ENCODE results near the gene NDST4. TPM values are rescaled to one million over a fixed set of nuclear protein-coding genes. Genes with fewer than 3 reads are reported as not detected.

NDST4 gene
- total RNA-seq, 1 donor from 2014 or later: not detected

- H3K9me3 ChIP-seq: no peaks in the 10 kb centered on the region
- no peaks in the 10 kb centered on the region for H3K4me1 ChIP-seq
- TF ChIP-seq CTCF (IDR thresholded peaks at IDR 0.05): no peak
- no peak overlapping the region for H3K27ac ChIP-seq
- no peaks in the 10 kb centered on the region for H3K27me3 ChIP-seq (ENCODE audit: low read depth)
- no peak overlapping the region for H3K4me3 ChIP-seq
- intact Hi-C loops (cut with DNase I): no loop called here
- H3K36me3 ChIP-seq: no peaks in the 10 kb centered on the region
- DNase-seq (no peak), ATAC-seq (no peak)
Measured at GRCh38 chr4:115107411-115107810, 6.0 kb downstream of the NDST4 start.

- ATAC-seq (no peak), DNase-seq (no peak)
- TF ChIP-seq CTCF (IDR thresholded peaks at IDR 0.05): no peak
- Histone ChIP-seq H3K27me3 (ENCODE audit: low read depth) (no peaks in the 10 kb centered on the region), H3K9me3 (no peaks in the 10 kb centered on the region), H3K4me1 (no peaks in the 10 kb centered on the region), H3K36me3 (no peaks in the 10 kb centered on the region), H3K4me3 (no peak overlapping the region), H3K27ac (no peak overlapping the region)
- intact Hi-C loops (cut with DNase I): no loop called here
Measured at GRCh38 chr4:115101675-115102074, 11.7 kb downstream of the NDST4 start.

GRCh38 chr4:115090483-115091075 is 22.8 kb downstream of the NDST4 start:
- TF ChIP-seq CTCF (IDR thresholded peaks at IDR 0.05): peak; percentile 50
- Histone ChIP-seq H3K27me3 (ENCODE audit: low read depth) (no peaks in the 10 kb centered on the region), H3K4me1 (no peaks in the 10 kb centered on the region), H3K4me3 (no peak overlapping the region), H3K27ac (no peak overlapping the region), H3K9me3 (no peaks in the 10 kb centered on the region), H3K36me3 (no peaks in the 10 kb centered on the region)
- ATAC-seq: no peak
- intact Hi-C loops (cut with DNase I): no loop called here
- DNase-seq: no peak

- H3K36me3 ChIP-seq: no peaks in the 10 kb centered on the region
- no peak for TF ChIP-seq CTCF (IDR thresholded peaks at IDR 0.05)
- ATAC-seq (no peak), DNase-seq (no peak)
- H3K27ac ChIP-seq: no peak overlapping the region
- H3K4me3 ChIP-seq: no peak overlapping the region
- intact Hi-C loops (cut with DNase I): no loop called here
- no peaks in the 10 kb centered on the region for H3K9me3 ChIP-seq
- H3K4me1 ChIP-seq: no peaks in the 10 kb centered on the region
- no peaks in the 10 kb centered on the region for H3K27me3 ChIP-seq (ENCODE audit: low read depth)
Measured at GRCh38 chr4:115082633-115083032, 30.8 kb downstream of the NDST4 start.

GRCh38 chr4:115076691-115077090 is 36.7 kb downstream of the NDST4 start:
- Histone ChIP-seq H3K36me3 (no peaks in the 10 kb centered on the region), H3K27me3 (ENCODE audit: low read depth) (no peaks in the 10 kb centered on the region), H3K9me3 (no peaks in the 10 kb centered on the region), H3K4me3 (no peak overlapping the region), H3K27ac (no peak overlapping the region), H3K4me1 (no peaks in the 10 kb centered on the region)
- intact Hi-C loops (cut with DNase I): no loop called here
- DNase-seq: no peak
- ATAC-seq: no peak
- TF ChIP-seq CTCF (IDR thresholded peaks at IDR 0.05): no peak

Data from lower lobe of right lung (tissue), 2 donors.